ENCODE measurements around the gene MAP1LC3B.

MAP1LC3B gene

DNA sequence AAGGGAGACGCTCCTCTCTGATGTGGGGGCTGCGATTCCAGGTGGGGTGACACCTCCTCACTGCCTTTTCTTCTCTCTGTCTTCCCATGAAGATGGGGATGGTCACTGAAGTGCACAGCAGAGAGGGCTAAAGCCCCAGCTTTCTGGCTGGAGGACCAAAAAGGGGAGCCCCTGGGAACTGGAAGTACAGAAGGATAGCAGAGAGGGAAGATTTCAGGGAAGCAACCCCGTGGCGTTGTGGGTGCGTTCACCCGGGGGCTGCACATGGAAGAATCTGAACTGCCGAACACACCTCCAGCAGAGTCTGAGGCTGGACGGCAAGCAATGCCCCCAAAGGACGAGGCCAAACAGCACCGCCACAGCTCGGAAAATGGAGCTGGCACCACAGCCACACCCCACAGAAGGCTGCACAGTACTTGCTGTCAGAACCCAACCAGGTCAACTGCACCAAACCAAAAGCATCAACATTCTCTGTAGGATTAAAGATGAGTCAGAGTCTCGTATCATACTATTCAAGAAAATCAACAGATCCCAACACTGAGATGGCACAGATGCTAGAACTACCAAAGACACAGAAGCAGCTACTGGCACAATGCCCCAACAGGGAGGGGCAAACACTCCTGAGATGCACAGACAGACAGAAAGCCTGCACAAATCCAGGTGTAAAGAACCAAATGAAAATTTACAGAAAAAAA, 49.9 kb downstream of the MAP1LC3B start:
- TF ChIP-seq, protein P1, sequence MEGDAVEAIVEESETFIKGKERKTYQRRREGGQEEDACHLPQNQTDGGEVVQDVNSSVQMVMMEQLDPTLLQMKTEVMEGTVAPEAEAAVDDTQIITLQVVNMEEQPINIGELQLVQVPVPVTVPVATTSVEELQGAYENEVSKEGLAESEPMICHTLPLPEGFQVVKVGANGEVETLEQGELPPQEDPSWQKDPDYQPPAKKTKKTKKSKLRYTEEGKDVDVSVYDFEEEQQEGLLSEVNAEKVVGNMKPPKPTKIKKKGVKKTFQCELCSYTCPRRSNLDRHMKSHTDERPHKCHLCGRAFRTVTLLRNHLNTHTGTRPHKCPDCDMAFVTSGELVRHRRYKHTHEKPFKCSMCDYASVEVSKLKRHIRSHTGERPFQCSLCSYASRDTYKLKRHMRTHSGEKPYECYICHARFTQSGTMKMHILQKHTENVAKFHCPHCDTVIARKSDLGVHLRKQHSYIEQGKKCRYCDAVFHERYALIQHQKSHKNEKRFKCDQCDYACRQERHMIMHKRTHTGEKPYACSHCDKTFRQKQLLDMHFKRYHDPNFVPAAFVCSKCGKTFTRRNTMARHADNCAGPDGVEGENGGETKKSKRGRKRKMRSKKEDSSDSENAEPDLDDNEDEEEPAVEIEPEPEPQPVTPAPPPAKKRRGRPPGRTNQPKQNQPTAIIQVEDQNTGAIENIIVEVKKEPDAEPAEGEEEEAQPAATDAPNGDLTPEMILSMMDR (conservative IDR thresholded peaks at IDR 0.05; ENCODE audit: low read length): no peak

DNA sequence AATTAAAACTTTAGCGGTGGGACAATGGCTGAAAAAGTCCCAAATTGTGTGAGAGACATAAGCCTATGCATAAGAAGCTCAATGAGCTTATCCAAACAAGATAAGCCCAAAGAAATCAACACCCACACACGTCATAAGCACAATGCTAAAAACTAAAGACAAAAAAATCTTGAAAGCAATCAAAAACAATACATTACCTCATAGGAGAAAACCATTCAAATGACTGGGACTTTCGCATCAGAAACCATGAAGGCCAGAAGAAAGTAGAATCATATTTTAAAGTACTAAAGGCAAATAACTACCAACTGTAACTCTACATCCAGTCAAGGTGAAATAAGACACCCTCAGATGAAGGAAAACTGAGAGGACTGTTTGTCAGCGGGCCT, 50.4 kb downstream of the MAP1LC3B start:
- H3K4me3 ChIP-seq (ENCODE audit: low read length): no peak overlapping the region
- no peak for DNase-seq (ENCODE audit: low read depth)
- TF ChIP-seq, protein P1 (conservative IDR thresholded peaks at IDR 0.05; ENCODE audit: low read length): no peak

More for the DNA sequence above, 49.9 kb downstream of the MAP1LC3B start:
- no peak for DNase-seq (ENCODE audit: low read depth)
- H3K4me3 ChIP-seq (ENCODE audit: low read length): no peak overlapping the region

DNA sequence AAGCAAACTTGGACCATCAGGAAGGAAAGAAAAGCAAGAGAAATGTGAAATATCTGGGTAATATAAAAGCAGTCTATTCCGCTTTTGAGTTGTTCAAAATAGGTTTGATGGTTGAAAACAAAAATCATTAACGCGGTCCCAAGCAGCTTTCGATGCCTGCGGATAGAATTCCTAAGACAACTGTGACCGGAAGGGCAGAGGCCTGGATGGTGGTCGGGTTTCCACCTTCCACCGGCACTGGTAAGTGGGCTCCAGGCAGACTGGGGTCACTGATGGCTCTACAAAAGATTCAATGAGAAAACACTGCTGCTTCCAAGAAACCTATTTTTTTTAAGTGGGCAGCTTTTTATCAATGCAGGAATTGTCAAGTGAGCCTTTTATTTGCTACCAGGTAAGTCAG, 50.9 kb downstream of the MAP1LC3B start:
- no peak overlapping the region for H3K4me3 ChIP-seq (ENCODE audit: low read length)
- DNase-seq (ENCODE audit: low read depth): no peak
- TF ChIP-seq, protein P1 (conservative IDR thresholded peaks at IDR 0.05; ENCODE audit: low read length): no peak

DNA sequence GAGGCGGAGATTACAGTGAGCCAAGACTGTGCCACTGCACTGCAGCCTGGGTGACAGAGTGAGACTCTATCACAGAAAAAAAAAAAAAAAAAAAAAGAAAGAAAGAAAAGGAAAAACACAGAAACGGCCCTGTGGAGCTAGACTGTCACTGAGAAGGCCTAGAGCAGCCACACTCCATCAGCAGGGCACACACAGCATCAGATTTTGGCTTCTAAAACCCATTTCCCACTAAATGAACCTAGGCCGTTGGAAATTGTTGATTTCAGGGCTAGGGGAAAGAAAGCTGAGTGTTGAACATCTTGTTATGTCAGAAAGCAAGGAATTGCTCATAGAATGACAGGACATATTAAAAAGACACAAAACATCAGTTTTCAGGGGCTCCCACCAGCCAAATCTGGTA, 51.8 kb downstream of the MAP1LC3B start:
- no peak for DNase-seq (ENCODE audit: low read depth)
- TF ChIP-seq, protein P1 (conservative IDR thresholded peaks at IDR 0.05; ENCODE audit: low read length): no peak
- no peak overlapping the region for H3K4me3 ChIP-seq (ENCODE audit: low read length)

DNA sequence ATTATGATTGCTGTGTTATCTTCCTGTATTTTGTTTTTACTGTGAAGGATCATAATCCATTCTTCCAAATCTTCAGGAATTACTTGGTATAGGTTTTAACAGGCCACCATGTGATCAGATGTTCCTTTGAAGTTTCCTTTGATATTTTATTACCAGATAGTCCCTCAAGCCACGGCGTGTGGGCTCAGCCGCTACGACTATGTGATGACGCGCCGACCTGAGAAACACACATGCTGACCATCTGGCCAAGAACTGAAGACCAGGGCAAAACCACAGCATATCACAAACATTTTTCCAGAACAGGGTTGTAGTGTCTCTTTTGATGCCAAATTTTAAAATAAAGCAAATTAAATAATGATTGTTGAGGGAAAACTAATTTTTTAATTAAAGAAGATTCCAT, 53.4 kb downstream of the MAP1LC3B start:
- TF ChIP-seq, protein P1 (conservative IDR thresholded peaks at IDR 0.05; ENCODE audit: low read length): no peak
- peak; percentile 85 for DNase-seq (ENCODE audit: low read depth)
- H3K4me3 ChIP-seq (ENCODE audit: low read length): no peak overlapping the region

DNA sequence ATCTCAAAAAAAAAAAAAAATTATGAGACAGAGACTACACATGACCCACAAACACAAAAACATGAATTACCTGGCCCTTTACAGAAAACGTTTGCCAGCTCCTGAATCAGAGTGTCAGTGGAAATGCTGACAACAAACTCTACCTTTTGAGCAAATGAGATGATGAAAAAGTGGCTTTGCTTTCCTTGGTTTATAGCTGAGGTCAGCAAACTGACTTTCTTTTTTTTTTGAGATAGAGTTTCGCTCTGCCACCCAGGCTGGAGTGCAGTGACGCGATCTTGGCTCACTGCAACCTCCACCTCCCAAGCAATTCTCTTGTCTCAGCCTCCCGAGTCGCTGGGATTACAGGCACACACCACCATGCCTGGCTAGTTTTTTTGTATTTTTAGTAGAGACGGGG, 54.3 kb downstream of the MAP1LC3B start:
- no peak overlapping the region for H3K4me3 ChIP-seq (ENCODE audit: low read length)
- TF ChIP-seq, protein P1 (conservative IDR thresholded peaks at IDR 0.05; ENCODE audit: low read length): no peak
- DNase-seq (ENCODE audit: low read depth): no peak

DNA sequence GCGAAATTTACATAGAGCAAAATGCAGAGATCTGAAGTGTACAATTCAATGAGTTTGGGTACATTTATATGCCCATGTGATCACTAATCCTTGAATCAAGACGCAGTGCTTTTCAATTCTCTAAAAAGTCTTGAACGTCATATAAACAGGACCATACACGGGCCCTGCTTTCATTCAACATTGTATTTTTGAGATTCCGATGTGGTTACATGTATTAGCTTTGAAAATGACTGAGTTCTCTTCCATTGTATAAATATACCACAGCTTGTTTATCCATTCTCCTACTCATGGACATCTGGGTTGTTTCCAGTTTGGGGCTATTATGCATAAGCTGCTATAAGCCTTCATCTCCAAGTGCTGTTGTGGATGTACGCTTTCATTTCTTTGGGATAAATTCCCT, 55.2 kb downstream of the MAP1LC3B start:
- TF ChIP-seq, protein P1 (conservative IDR thresholded peaks at IDR 0.05; ENCODE audit: low read length): no peak
- peak; percentile 22 for DNase-seq (ENCODE audit: low read depth)
- H3K4me3 ChIP-seq (ENCODE audit: low read length): no peak overlapping the region

Data from AG10803 (cell line).